ENCODE results near the gene ALMS1.
"Not testable (repeated sequence)": the region's sequence is repeated elsewhere in the genome, so short reads cannot be mapped to it uniquely, and the experiment has no call there.

Gene ALMS1

GRCh38 chr2:73601780-73602179 lies 216.1 kb downstream of the ALMS1 start:
- Histone ChIP-seq H3K27ac (ENCODE audit: low read length) (no peak overlapping the region), H3K4me3 (ENCODE audit: low read length) (no peak overlapping the region), H3K36me3 (ENCODE audit: control insufficient read depth, low read depth, low read length) (peaks cover 10% of the 10 kb centered on the region), H3K4me1 (ENCODE audit: control insufficient read depth, low read depth, low read length) (no peaks in the 10 kb centered on the region), H3K27me3 (ENCODE audit: control insufficient read depth, insufficient read depth, low read length) (no peaks in the 10 kb centered on the region), H3K9ac (ENCODE audit: low read length) (no peak overlapping the region), H3K9me3 (ENCODE audit: control insufficient read depth, low read depth, low read length) (no peaks in the 10 kb centered on the region)

- H3K27ac ChIP-seq (ENCODE audit: low read length); H3K9me3 ChIP-seq (ENCODE audit: control insufficient read depth, low read depth, low read length); H3K27me3 ChIP-seq (ENCODE audit: control insufficient read depth, insufficient read depth, low read length); H3K4me1 ChIP-seq (ENCODE audit: control insufficient read depth, low read depth, low read length); H3K4me3 ChIP-seq (ENCODE audit: low read length); H3K9ac ChIP-seq (ENCODE audit: low read length): not testable (repeated sequence)
- H3K36me3 ChIP-seq (ENCODE audit: control insufficient read depth, low read depth, low read length), result peaks cover 10% of the 10 kb centered on the region
Observed at GRCh38 chr2:73603099-73603588, 217.5 kb downstream of the ALMS1 start.

GRCh38 chr2:73604589-73604988 lies 219.0 kb downstream of the ALMS1 start:
- H3K9me3 ChIP-seq (ENCODE audit: control insufficient read depth, low read depth, low read length); H3K27me3 ChIP-seq (ENCODE audit: control insufficient read depth, insufficient read depth, low read length); H3K27ac ChIP-seq (ENCODE audit: low read length); H3K9ac ChIP-seq (ENCODE audit: low read length); H3K4me3 ChIP-seq (ENCODE audit: low read length); H3K4me1 ChIP-seq (ENCODE audit: control insufficient read depth, low read depth, low read length): not testable (repeated sequence)
- H3K36me3 ChIP-seq (ENCODE audit: control insufficient read depth, low read depth, low read length), result peaks cover 13% of the 10 kb centered on the region

- Histone ChIP-seq H3K4me3 (ENCODE audit: low read length) (no peak overlapping the region), H3K36me3 (ENCODE audit: control insufficient read depth, low read depth, low read length) (peaks cover 2% of the 10 kb centered on the region)
Observed at GRCh38 chr2:73610111-73610510, 224.5 kb downstream of the ALMS1 start.

GRCh38 chr2:73611193-73611592 lies 225.6 kb downstream of the ALMS1 start:
- Histone ChIP-seq H3K9ac (ENCODE audit: low read length) (no peak overlapping the region), H3K9me3 (ENCODE audit: control insufficient read depth, low read depth, low read length) (no peaks in the 10 kb centered on the region)

More at GRCh38 chr2:73610111-73610510, 224.5 kb downstream of the ALMS1 start:
- no peak overlapping the region for H3K27ac ChIP-seq (ENCODE audit: low read length)
- no peaks in the 10 kb centered on the region for H3K4me1 ChIP-seq (ENCODE audit: control insufficient read depth, low read depth, low read length)
- H3K27me3 ChIP-seq (ENCODE audit: control insufficient read depth, insufficient read depth, low read length), result no peaks in the 10 kb centered on the region
- H3K9me3 ChIP-seq (ENCODE audit: control insufficient read depth, low read depth, low read length), result no peaks in the 10 kb centered on the region
- H3K9ac ChIP-seq (ENCODE audit: low read length), result no peak overlapping the region

GRCh38 chr2:73611867-73612266 lies 226.2 kb downstream of the ALMS1 start:
- Histone ChIP-seq H3K9ac (ENCODE audit: low read length) (no peak overlapping the region), H3K9me3 (ENCODE audit: control insufficient read depth, low read depth, low read length) (no peaks in the 10 kb centered on the region), H3K4me3 (ENCODE audit: low read length) (no peak overlapping the region), H3K36me3 (ENCODE audit: control insufficient read depth, low read depth, low read length) (peaks cover 2% of the 10 kb centered on the region), H3K4me1 (ENCODE audit: control insufficient read depth, low read depth, low read length) (no peaks in the 10 kb centered on the region), H3K27ac (ENCODE audit: low read length) (no peak overlapping the region), H3K27me3 (ENCODE audit: control insufficient read depth, insufficient read depth, low read length) (no peaks in the 10 kb centered on the region)

More at GRCh38 chr2:73611193-73611592, 225.6 kb downstream of the ALMS1 start:
- Histone ChIP-seq H3K4me1 (ENCODE audit: control insufficient read depth, low read depth, low read length) (no peaks in the 10 kb centered on the region), H3K27ac (ENCODE audit: low read length) (no peak overlapping the region), H3K4me3 (ENCODE audit: low read length) (no peak overlapping the region), H3K27me3 (ENCODE audit: control insufficient read depth, insufficient read depth, low read length) (no peaks in the 10 kb centered on the region), H3K36me3 (ENCODE audit: control insufficient read depth, low read depth, low read length) (peaks cover 2% of the 10 kb centered on the region)

- H3K27me3 ChIP-seq (ENCODE audit: control insufficient read depth, insufficient read depth, low read length), result no peaks in the 10 kb centered on the region
- H3K36me3 ChIP-seq (ENCODE audit: control insufficient read depth, low read depth, low read length), result no peaks in the 10 kb centered on the region
- no peak overlapping the region for H3K9ac ChIP-seq (ENCODE audit: low read length)
- H3K9me3 ChIP-seq (ENCODE audit: control insufficient read depth, low read depth, low read length), result no peaks in the 10 kb centered on the region
- H3K4me3 ChIP-seq (ENCODE audit: low read length), result no peak overlapping the region
- no peaks in the 10 kb centered on the region for H3K4me1 ChIP-seq (ENCODE audit: control insufficient read depth, low read depth, low read length)
- no peak overlapping the region for H3K27ac ChIP-seq (ENCODE audit: low read length)
Observed at GRCh38 chr2:73614105-73614504, 228.5 kb downstream of the ALMS1 start.

GRCh38 chr2:73614997-73615396 lies 229.4 kb downstream of the ALMS1 start:
- no peaks in the 10 kb centered on the region for H3K4me1 ChIP-seq (ENCODE audit: control insufficient read depth, low read depth, low read length)
- no peaks in the 10 kb centered on the region for H3K27me3 ChIP-seq (ENCODE audit: control insufficient read depth, insufficient read depth, low read length)
- H3K9me3 ChIP-seq (ENCODE audit: control insufficient read depth, low read depth, low read length), result no peaks in the 10 kb centered on the region
- H3K4me3 ChIP-seq (ENCODE audit: low read length), result no peak overlapping the region
- no peaks in the 10 kb centered on the region for H3K36me3 ChIP-seq (ENCODE audit: control insufficient read depth, low read depth, low read length)
- H3K9ac ChIP-seq (ENCODE audit: low read length), result no peak overlapping the region
- H3K27ac ChIP-seq (ENCODE audit: low read length), result no peak overlapping the region

- not testable (repeated sequence) for H3K4me1 ChIP-seq (ENCODE audit: control insufficient read depth, low read depth, low read length); H3K9ac ChIP-seq (ENCODE audit: low read length); H3K27ac ChIP-seq (ENCODE audit: low read length); H3K27me3 ChIP-seq (ENCODE audit: control insufficient read depth, insufficient read depth, low read length); H3K36me3 ChIP-seq (ENCODE audit: control insufficient read depth, low read depth, low read length); H3K4me3 ChIP-seq (ENCODE audit: low read length); H3K9me3 ChIP-seq (ENCODE audit: control insufficient read depth, low read depth, low read length)
Observed at GRCh38 chr2:73619925-73620324, 234.3 kb downstream of the ALMS1 start.

GRCh38 chr2:73624036-73624435 lies 238.4 kb downstream of the ALMS1 start:
- not testable (repeated sequence) for H3K9me3 ChIP-seq (ENCODE audit: control insufficient read depth, low read depth, low read length); H3K4me3 ChIP-seq (ENCODE audit: low read length); H3K36me3 ChIP-seq (ENCODE audit: control insufficient read depth, low read depth, low read length); H3K4me1 ChIP-seq (ENCODE audit: control insufficient read depth, low read depth, low read length); H3K9ac ChIP-seq (ENCODE audit: low read length); H3K27ac ChIP-seq (ENCODE audit: low read length); H3K27me3 ChIP-seq (ENCODE audit: control insufficient read depth, insufficient read depth, low read length)

GRCh38 chr2:73624625-73625024 lies 239.0 kb downstream of the ALMS1 start:
- not testable (repeated sequence) for H3K36me3 ChIP-seq (ENCODE audit: control insufficient read depth, low read depth, low read length); H3K9me3 ChIP-seq (ENCODE audit: control insufficient read depth, low read depth, low read length); H3K27ac ChIP-seq (ENCODE audit: low read length); H3K4me1 ChIP-seq (ENCODE audit: control insufficient read depth, low read depth, low read length); H3K27me3 ChIP-seq (ENCODE audit: control insufficient read depth, insufficient read depth, low read length); H3K4me3 ChIP-seq (ENCODE audit: low read length); H3K9ac ChIP-seq (ENCODE audit: low read length)

GRCh38 chr2:73626237-73626636 lies 240.6 kb downstream of the ALMS1 start:
- not testable (repeated sequence) for H3K4me3 ChIP-seq (ENCODE audit: low read length); H3K4me1 ChIP-seq (ENCODE audit: control insufficient read depth, low read depth, low read length); H3K27ac ChIP-seq (ENCODE audit: low read length)

More at GRCh38 chr2:73626237-73626636, 240.6 kb downstream of the ALMS1 start:
- H3K9me3 ChIP-seq (ENCODE audit: control insufficient read depth, low read depth, low read length); H3K27me3 ChIP-seq (ENCODE audit: control insufficient read depth, insufficient read depth, low read length); H3K9ac ChIP-seq (ENCODE audit: low read length); H3K36me3 ChIP-seq (ENCODE audit: control insufficient read depth, low read depth, low read length): not testable (repeated sequence)

Data from iPS-18a (cell line).